HG02852 (cell line): ENCODE measurements around the gene MAPK8IP3.

ENCODE experiments used
- ATAC-seq: cut with Tn5 transposase; IDR thresholded peaks from one replicate; pipeline ENCODE4 v1.9.1; 2021; ENCODE audit warnings: mild to moderate bottlenecking, moderate library complexity; ENCODE audit not compliant: unreplicated experiment

MAPK8IP3 gene

GRCh38 chr16:1740234-1740633 lies 34.2 kb downstream of the MAPK8IP3 start:
- ATAC-seq, result no peak

GRCh38 chr16:1740781-1741490 lies 34.9 kb downstream of the MAPK8IP3 start:
- ATAC-seq, result no peak

GRCh38 chr16:1741553-1742165 lies 35.7 kb downstream of the MAPK8IP3 start:
- no peak for ATAC-seq

- no peak for ATAC-seq
These were observed 37.7 kb downstream of the MAPK8IP3 start for GRCh38 chr16:1743376-1744337.

- no peak for ATAC-seq
These were observed 38.4 kb downstream of the MAPK8IP3 start for GRCh38 chr16:1744338-1744840.

GRCh38 chr16:1745181-1745899 lies 39.3 kb downstream of the MAPK8IP3 start:
- no peak for ATAC-seq

- no peak for ATAC-seq
These were observed 40.1 kb downstream of the MAPK8IP3 start for GRCh38 chr16:1745900-1746692.

- no peak for ATAC-seq
These were observed 40.7 kb downstream of the MAPK8IP3 start for GRCh38 chr16:1746693-1747195.

GRCh38 chr16:1747934-1748333 lies 41.9 kb downstream of the MAPK8IP3 start:
- ATAC-seq, result no peak

GRCh38 chr16:1749152-1750117 lies 43.4 kb downstream of the MAPK8IP3 start:
- ATAC-seq, result no peak

- no peak for ATAC-seq
These were observed 46.0 kb downstream of the MAPK8IP3 start for GRCh38 chr16:1751946-1752345.

- ATAC-seq, result no peak
These were observed 46.9 kb downstream of the MAPK8IP3 start for GRCh38 chr16:1752853-1753252.

- ATAC-seq, result no peak
These were observed 48.2 kb downstream of the MAPK8IP3 start for GRCh38 chr16:1754204-1754603.

- no peak for ATAC-seq
These were observed 51.9 kb downstream of the MAPK8IP3 start for GRCh38 chr16:1757714-1758461.

- ATAC-seq, result no peak
These were observed 52.9 kb downstream of the MAPK8IP3 start for GRCh38 chr16:1758923-1759322.

- ATAC-seq, result no peak
These were observed 53.5 kb downstream of the MAPK8IP3 start for GRCh38 chr16:1759511-1759910.

- no peak for ATAC-seq
These were observed 54.9 kb downstream of the MAPK8IP3 start for GRCh38 chr16:1760911-1761310.

GRCh38 chr16:1761751-1762150 lies 55.8 kb downstream of the MAPK8IP3 start:
- no peak for ATAC-seq
